Bronchial epithelial cell (primary cell): ENCODE measurements around the gene SDHAF3. TPM values are rescaled to one million over a fixed set of nuclear protein-coding genes. Genes with fewer than 3 reads are reported as not detected.

Source experiments
- DNase-seq: peaks from one replicate; pipeline ENCODE4 v3.0.0-alpha.2; 2010; ENCODE audit warnings: low read depth
- FAIRE-seq: peaks from 2 replicates; lab custom pipeline; 2011; peaks lifted over from hg19 to GRCh38; lab: Jason Lieb, UNC
- H3K27me3 ChIP-seq: 2 replicates; pipeline ENCODE4 v1.5.1; 2011; ENCODE audit warnings: low read length; ENCODE audit not compliant: control insufficient read depth, insufficient read depth
- H3K36me3 ChIP-seq: 2 replicates; pipeline ENCODE4 v1.5.1; 2011; ENCODE audit warnings: low read length; ENCODE audit not compliant: control insufficient read depth, insufficient read depth
- H3K4me3 ChIP-seq: 2 replicates; pipeline ENCODE4 v1.5.1; 2011; ENCODE audit warnings: mild to moderate bottlenecking, low read depth, low read length, control low read depth
- total RNA-seq: library from RNA; depleted of rRNA; stranded (reverse); fragments of >200 nt; gene quantifications from 2 replicates; pipeline ENCODE4 v1.2.1, GENCODE V29; 2014
- TF ChIP-seq, protein P1 (sequence below): IDR thresholded peaks from 2 replicates; pipeline ENCODE4 v1.5.1; 2011; ENCODE audit warnings: mild to moderate bottlenecking, moderate library complexity, low read length, control low read depth, inconsistent platforms; ENCODE audit not compliant: insufficient read depth, severe bottlenecking

Gene SDHAF3
- total RNA-seq, 1 donor from 2014 or later, result 9.5 TPM

DNA sequence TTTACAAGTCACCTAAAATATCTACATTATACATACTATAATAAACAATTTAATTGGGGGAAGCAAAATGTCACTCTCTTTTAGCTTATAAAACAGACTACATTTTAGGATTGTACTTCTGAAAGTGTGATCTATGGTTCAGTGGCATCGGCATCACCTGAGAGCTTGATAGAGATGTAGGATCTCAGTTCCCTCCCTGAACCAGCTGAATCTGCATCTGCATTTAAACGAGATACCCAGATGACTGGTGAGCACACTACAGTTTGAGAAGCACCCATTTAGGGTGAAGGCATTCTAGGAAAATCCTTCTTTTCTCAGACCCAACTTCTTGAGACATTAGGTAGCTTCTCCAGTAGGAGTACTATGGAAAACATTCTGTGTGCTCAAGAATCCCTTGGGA is 21.5 kb upstream of the SDHAF3 start:
- Histone ChIP-seq H3K36me3 (no peaks in the 10 kb centered on the region), H3K4me3 (no peak overlapping the region), H3K27me3 (no peaks in the 10 kb centered on the region)
- DNase-seq, result no peak
- no peak for FAIRE-seq
- TF ChIP-seq, protein P1, sequence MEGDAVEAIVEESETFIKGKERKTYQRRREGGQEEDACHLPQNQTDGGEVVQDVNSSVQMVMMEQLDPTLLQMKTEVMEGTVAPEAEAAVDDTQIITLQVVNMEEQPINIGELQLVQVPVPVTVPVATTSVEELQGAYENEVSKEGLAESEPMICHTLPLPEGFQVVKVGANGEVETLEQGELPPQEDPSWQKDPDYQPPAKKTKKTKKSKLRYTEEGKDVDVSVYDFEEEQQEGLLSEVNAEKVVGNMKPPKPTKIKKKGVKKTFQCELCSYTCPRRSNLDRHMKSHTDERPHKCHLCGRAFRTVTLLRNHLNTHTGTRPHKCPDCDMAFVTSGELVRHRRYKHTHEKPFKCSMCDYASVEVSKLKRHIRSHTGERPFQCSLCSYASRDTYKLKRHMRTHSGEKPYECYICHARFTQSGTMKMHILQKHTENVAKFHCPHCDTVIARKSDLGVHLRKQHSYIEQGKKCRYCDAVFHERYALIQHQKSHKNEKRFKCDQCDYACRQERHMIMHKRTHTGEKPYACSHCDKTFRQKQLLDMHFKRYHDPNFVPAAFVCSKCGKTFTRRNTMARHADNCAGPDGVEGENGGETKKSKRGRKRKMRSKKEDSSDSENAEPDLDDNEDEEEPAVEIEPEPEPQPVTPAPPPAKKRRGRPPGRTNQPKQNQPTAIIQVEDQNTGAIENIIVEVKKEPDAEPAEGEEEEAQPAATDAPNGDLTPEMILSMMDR, result no peak

GRCh38 chr7:97096661-97097060 is 20.8 kb upstream of the SDHAF3 start:
- H3K36me3 ChIP-seq, result no peaks in the 10 kb centered on the region
- no peak for DNase-seq
- no peak overlapping the region for H3K4me3 ChIP-seq
- H3K27me3 ChIP-seq, result no peaks in the 10 kb centered on the region
- TF ChIP-seq, protein P1, result no peak
- FAIRE-seq, result no peak

DNA sequence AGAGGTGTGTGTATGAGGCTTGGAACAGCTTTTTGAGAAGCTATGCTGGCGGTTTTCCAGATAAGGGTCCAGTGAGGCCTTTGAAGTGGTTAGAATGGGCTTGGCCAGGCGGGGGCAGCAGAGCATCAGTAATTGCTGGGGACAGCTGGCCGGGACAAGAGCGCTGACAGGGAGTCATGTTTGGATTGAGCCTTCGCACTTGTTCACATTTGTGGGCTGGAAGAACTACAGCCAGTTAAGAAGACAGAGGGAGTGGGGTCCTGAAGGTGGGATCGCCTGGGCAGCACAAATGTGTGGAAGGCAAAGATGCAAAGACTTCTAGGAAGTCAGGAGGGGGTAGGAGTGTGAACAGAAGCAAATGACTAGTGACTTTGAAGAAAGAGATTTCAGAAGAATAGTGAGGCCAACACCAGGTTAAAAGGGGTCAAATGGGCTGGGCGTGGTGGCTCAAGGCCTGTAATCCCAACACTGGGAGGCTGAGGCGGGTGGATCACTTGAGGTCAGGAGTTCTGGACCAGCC is 12.7 kb upstream of the SDHAF3 start:
- TF ChIP-seq, protein P1, result peak; percentile 83
- DNase-seq, result peak; percentile 56
- Histone ChIP-seq H3K36me3 (no peaks in the 10 kb centered on the region), H3K4me3 (no peak overlapping the region), H3K27me3 (no peaks in the 10 kb centered on the region)
- no peak for FAIRE-seq

DNA sequence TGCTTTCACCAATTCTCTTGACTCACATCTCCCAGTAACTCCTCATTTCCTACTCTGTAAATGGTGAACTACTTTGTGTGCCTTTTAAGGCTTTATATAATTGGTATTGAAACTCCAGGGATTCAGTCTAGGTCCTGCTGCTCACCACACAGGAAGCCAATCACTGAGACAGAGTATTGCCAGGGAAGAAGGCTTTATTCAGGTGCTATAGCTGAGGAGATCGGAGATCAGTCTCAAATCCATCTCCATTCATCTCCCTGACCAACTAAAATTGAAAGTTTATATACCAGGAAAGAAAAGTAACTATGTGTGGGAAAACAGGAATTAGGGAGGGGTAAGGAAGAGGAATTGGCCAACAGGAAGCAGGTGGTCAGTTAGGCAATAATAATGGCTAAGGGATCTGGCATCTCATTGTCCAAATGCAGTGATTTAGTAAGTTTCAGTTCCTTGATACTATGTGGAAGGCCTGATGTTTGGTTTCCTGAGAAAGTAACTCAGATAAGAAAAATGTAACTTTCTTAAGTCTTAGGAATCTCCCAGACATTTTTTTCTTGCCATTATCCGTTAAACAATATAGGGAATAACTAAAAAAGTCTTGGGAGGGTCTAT is 10.2 kb upstream of the SDHAF3 start:
- DNase-seq (peak; percentile 43), FAIRE-seq (no peak)
- no peaks in the 10 kb centered on the region for H3K36me3 ChIP-seq
- TF ChIP-seq, protein P1, result no peak
- no peak overlapping the region for H3K4me3 ChIP-seq
- no peaks in the 10 kb centered on the region for H3K27me3 ChIP-seq

DNA sequence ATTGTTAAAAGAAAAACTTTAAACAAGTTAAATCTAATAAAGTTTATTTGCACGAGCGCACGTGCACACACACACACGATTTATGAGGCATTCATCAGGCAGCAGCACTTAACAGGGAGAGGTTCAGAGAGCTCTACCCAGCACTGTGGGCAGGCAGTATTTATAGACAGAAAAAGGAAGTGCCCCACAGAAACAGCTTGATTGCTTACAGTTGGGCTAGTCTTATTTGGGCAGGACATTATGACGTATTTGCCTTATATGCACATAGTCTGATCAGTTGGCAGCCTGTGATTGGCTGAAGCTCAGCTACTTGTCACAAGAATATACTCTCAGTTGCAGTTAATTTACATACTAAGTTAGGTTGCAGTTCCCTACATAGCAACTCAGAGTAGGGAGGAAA is 1.2 kb upstream of the SDHAF3 start:
- FAIRE-seq (no peak), DNase-seq (no peak)
- Histone ChIP-seq H3K36me3 (no peaks in the 10 kb centered on the region), H3K4me3 (no peak overlapping the region), H3K27me3 (no peaks in the 10 kb centered on the region)
- TF ChIP-seq, protein P1, result no peak

DNA sequence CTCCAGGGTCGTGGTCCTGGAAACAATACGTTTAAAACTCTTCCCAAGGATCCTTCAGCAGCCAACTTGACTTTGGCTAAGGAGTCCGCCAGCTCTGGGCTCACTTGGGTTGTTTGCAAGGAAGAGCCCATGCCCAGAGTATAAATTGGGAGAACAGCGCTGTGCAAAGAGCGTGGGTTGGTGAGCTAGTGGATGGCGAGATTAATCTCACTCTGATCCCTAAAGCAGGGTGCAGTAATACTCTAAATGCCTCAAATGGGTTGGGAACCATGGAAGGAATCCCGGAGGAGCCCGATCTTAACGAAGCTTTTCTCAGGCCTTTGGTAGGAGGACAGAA is 495 bp upstream of the SDHAF3 start:
- DNase-seq, result no peak
- H3K36me3 ChIP-seq, result no peaks in the 10 kb centered on the region
- no peaks in the 10 kb centered on the region for H3K27me3 ChIP-seq
- no peak for FAIRE-seq
- peak overlapping the region; percentile 78 for H3K4me3 ChIP-seq
- TF ChIP-seq, protein P1, result no peak
